T-helper 2 cell (primary cell): ENCODE measurements around the gene ATP1A2.
A peak's percentile ranks its signal among the peaks of the same experiment; 100 is the strongest.

Experiments
- DNase-seq, 5 experiments: peaks; one replicate each; pipeline versions ENCODE4 v3.0.0 to v3.0.0-alpha.2; 2012 to 2022

ATP1A2 gene

GRCh38 chr1:160085686-160086455 is 29.7 kb upstream of the ATP1A2 start:
- DNase-seq: peak; percentile 32 to 76 (median 60)

- DNase-seq: no peak
Measured at GRCh38 chr1:160086456-160086892, 29.1 kb upstream of the ATP1A2 start.

GRCh38 chr1:160087118-160087662 is 28.4 kb upstream of the ATP1A2 start:
- no peak for DNase-seq

- DNase-seq: no peak
Measured at GRCh38 chr1:160089883-160090282, 25.7 kb upstream of the ATP1A2 start.

GRCh38 chr1:160090760-160091159 is 24.8 kb upstream of the ATP1A2 start:
- no peak for DNase-seq

GRCh38 chr1:160091666-160092223 is 23.8 kb upstream of the ATP1A2 start:
- DNase-seq: no peak

GRCh38 chr1:160092366-160093068 is 23.0 kb upstream of the ATP1A2 start:
- DNase-seq: no peak

GRCh38 chr1:160093069-160093395 is 22.5 kb upstream of the ATP1A2 start:
- DNase-seq: no peak

- no peak for DNase-seq
Measured at GRCh38 chr1:160093624-160094290, 21.8 kb upstream of the ATP1A2 start.

- no peak for DNase-seq
Measured at GRCh38 chr1:160094291-160094625, 21.3 kb upstream of the ATP1A2 start.

- DNase-seq: no peak
Measured at GRCh38 chr1:160094806-160095205, 20.8 kb upstream of the ATP1A2 start.

- no peak for DNase-seq
Measured at GRCh38 chr1:160095382-160096105, 20.0 kb upstream of the ATP1A2 start.

GRCh38 chr1:160096274-160097116 is 19.1 kb upstream of the ATP1A2 start:
- no peak for DNase-seq

GRCh38 chr1:160097151-160097910 is 18.2 kb upstream of the ATP1A2 start:
- DNase-seq: peak in 1 of 5 experiments; percentile 64

GRCh38 chr1:160097911-160098851 is 17.4 kb upstream of the ATP1A2 start, which contains the start of gene IGSF8:
TSS of gene IGSF8 (minus strand) at chr1:160098619. CDS start at chr1:160098472, 147 bp downstream.
- peak; percentile 84 to 95 (median 91) for DNase-seq

- peak; percentile 92 to 99 (median 98) for DNase-seq
Measured at GRCh38 chr1:160098852-160099561, 16.6 kb upstream of the ATP1A2 start.

GRCh38 chr1:160099716-160100375 is 15.7 kb upstream of the ATP1A2 start:
- no peak for DNase-seq
